ENCODE measurements around the gene PIGC.

The PIGC gene

DNA sequence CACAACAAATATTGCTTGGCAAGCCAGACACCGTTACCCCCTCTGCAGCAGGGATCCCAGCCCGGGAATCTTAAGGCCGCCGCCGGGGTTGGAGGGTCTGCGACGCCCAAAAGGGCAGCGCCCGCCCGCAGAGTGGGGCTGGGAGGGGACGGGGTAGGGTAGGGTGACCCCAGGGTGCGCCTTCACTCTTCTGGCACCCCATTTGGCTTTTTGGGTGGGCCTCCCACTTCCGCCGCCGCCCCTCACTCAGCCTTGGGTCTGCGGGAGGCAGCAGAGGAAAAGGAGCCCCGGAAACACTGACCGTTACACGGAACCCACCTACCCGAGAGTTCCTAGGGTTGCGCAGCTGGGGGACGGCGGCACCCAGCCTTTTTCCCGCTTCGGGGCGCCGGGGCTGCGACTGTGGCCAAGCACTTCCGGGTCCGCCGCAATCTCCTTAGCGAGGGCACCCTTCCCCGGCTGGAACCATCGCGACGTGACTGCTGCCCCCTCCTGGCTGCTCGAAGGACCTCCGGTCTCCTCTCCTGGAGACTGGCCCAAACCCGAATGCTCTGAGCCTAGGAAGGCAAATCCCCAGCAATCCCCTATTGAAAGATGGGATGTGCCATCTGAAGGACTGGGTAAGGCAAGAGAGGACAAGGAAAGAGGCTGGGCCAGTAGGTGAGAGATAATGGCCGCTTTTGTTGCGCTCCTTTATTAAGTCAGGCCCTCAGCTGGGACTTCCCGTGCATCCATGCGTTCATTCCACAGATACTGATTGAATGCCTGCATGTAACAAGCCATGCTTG, at the start of gene PIGC:
TSS of gene PIGC (minus strand) at position 404 of the 788 bp plus-strand sequence. CDS start 1,447 bp downstream, outside the sequence.
- intact Hi-C loops (cut with DNase I), result loop anchor here (1.0 to 2.0 kb wide), 2 partner anchors 89 to 442 kb away; partner anchors contain the start of gene SUCO
- DNase-seq, result peak; percentile 86 to 99 (median 92)

DNA sequence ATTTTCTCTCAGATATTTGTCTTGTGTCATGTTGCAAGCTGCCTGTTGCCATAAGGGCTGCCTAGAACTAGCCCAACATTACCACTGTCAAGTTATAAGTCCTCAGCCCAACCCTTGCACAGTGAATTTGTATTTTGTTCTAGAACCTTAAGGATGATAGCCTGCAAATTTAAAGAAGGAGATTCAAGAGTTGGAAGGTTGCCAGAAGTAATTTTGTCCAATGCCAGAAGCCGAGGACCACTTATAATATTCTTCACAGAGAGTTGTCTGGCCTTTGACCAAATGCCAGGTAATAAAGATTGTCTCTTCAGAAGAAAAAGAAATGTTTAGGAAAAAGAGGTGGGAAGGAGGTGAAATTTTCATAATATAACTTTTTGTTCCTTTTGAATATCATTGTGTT, 48.6 kb upstream of the PIGC start:
- intact Hi-C loops (cut with DNase I), result no loop called here
- DNase-seq, result no peak

DNA sequence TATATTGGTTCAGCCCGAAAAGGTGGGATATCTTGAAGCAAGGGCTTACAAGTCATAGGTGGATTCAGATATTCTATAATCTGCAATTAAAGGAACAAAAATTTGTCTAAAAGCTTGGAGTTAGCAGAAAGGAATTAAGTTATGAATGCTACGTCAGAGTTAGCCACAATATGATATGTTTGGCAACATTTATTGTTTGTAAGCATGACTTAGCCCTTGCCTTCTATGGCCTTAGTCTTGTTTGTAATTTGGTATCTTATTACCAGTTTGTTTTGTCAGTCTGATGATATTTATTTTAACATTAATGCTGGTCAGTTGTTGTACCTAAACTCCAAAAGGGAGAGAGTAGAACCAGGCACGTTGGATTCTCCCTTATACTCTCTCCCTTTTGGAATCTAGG, 46.0 kb upstream of the PIGC start:
- no peak for DNase-seq
- intact Hi-C loops (cut with DNase I), result no loop called here

DNA sequence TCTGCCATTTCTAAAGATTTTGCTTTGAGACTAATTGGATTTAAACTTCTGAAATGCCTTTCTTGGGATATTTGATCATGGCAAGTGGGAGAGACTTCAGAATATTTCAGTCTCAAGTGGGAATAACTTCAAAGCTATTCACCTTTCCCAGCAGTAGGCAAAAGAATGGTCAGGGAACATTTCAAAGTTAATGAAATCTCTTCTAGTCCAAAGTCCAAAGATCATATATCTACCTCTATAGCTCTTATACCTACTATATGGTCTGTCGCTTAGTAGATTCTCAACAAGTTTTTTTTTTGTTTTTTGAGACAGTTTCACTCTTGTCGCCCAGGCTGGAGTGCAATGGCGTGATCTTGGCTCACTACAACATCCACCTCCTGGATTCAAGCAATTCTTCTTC, 44.5 kb upstream of the PIGC start:
- no peak for DNase-seq
- intact Hi-C loops (cut with DNase I), result no loop called here

DNA sequence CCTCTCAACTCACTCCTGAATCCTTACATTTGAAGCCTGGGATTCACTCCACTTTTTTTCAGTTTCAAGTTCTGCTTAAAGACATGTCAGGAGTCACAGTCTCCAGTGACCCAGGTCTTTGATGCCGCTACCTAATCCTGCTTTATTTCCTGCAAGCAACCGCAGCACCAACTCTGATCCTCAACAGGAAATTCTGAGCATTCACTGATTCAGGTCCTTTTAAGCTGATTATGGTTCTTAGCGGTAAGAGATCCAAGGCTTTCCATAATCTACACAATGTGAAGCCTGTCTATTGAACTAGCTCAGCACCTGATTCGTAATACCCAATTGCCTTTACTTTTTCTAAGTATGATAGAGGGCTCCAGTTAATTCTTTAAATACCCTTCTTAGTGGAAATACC, 43.7 kb upstream of the PIGC start:
- no peak for DNase-seq

DNA sequence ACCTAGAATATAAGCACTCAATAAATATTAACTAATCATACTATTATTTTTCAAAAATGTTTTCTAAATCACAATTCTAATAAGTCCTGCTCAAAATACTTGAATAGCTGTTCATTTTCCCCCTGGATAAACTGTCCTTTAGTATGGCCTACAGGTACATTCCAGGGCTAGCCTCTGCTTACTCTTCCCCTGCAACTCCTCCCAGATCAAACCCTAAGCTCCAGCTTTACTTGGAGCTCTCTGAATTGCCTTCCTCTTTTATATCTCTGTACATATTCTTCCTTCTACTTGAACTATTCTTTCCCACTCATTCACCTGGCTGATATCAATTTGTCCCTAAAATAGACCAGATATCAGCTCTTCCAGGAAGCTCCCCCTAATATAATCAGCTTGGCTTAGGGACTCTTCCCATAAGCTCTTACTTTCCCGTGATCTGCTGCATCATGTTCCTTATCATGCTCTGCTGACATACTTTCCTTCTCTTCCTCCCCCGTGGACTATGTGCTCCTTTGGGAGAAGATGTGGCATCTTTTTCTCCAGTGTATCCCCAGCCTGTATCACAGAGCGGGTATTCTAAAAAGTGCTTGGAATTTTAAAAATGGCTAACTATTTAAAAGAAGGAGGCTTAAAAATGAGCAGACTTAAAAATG, 43.1 kb upstream of the PIGC start:
- no peak for DNase-seq
- intact Hi-C loops (cut with DNase I), result no loop called here

More for the DNA sequence above, 43.7 kb upstream of the PIGC start:
- intact Hi-C loops (cut with DNase I), result no loop called here

DNA sequence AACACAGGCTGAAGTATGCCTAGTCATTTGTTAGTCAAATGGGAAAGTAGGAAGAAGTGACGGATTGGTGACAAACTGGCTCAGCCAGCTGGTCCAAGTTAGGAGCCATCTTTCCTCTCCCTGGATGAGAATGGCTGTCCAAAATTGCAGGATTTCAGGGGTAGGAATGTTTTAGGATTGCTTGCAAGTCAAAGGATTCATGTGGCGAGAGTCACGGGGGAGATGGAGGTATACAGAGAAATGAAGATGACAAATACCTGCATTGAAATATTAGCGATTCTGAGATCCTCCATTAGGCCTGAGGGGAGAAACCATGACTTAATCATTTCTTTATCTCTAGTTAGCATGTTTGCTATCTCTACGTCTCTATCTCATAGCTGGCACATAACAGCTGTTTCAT, 41.8 kb upstream of the PIGC start:
- no peak for DNase-seq
- intact Hi-C loops (cut with DNase I), result no loop called here

DNA sequence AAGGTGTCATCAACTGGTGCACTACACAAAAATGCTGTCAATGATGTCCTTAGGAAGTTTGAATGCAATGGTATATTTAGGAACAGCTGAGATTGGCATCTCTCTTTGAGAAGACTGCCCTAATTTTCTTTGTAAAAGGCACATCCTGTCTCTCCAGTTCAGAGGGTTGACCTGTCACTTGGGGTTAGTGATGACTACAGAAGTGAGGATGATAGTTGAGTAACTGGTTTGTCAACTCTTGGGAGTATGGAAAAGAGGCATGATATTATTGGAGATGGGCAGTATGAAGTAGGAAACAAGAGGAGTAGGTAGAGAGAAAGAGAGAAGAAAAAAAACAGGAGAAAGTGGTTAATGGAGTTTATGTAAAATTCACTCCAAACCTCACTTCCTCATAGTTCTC, 40.4 kb upstream of the PIGC start:
- intact Hi-C loops (cut with DNase I), result no loop called here
- no peak for DNase-seq

DNA sequence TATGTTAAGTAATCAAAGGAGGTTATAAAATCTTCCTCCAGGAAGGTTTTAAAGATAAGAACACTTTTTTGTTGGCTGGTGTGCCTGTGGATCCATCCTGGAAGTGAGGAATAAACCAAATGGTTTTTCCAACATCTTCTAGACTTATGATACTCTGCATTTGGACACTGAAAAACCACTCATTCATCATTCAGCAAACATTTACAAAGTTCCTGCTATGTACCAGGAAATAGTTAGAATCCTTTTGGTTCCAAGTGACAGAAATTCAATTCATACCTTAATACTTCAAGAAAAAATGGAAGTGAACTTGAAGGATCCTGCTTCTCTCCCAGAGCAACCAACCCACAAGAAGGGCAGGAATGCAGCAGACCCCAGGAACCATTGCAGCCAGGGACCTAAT, 39.6 kb upstream of the PIGC start:
- intact Hi-C loops (cut with DNase I), result no loop called here
- DNase-seq, result no peak

DNA sequence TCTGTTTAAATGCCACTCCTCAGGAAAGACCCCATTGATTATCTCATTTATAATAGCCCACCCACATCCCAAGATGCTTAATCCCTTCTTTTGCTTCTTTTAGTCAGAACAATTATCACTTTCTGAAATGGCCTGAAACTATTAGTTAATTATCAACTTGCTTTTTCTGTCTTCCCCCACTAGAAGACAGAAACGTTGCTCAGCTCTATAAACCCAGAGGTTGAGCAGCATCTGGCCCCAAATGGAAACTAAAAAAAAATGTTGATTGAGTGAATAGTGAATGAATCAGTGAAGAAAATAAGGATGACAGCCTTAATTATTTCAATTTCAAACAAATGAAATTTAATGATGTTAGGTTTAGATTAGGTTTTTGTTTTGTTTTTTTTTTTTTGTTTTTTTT, 38.2 kb upstream of the PIGC start:
- no peak for DNase-seq
- intact Hi-C loops (cut with DNase I), result no loop called here

DNA sequence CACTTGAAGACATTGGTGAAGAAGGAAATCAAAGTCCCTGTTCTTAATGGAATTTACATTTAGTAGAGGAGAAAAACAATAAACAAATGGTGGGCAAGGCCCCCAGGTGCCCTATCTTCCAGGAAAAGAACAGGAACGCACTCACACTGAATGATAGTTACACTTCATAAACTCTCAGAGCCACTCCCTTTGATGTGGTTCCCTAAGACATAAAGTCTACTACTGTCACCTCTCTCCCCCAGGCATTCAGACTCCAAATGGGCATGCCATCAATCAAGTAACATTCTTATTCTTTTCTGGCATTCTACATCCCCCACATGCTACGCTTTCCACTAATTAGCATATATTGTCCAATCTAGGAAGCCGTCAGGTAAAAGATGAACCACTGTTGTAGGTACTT, 36.6 kb upstream of the PIGC start:
- no peak for DNase-seq
- intact Hi-C loops (cut with DNase I), result no loop called here

DNA sequence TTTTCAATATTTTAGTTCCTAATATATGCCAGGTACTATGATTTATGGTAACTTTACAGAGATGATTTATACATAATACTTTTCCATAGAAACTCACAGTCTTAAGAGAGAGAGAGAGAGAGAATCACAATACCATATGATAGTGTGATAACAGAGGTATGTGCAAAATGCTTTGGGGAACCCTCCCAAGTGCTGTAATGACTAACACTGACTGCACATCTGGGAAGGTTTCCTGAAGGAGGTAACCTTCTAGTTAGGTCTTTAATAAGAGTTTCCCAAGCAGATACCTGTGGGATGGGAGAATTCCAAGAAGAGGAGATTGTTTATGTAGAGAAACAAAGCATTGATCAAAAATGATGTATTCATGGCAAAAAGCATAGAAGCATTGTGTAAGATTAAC, 34.6 kb upstream of the PIGC start:
- intact Hi-C loops (cut with DNase I), result no loop called here

DNA sequence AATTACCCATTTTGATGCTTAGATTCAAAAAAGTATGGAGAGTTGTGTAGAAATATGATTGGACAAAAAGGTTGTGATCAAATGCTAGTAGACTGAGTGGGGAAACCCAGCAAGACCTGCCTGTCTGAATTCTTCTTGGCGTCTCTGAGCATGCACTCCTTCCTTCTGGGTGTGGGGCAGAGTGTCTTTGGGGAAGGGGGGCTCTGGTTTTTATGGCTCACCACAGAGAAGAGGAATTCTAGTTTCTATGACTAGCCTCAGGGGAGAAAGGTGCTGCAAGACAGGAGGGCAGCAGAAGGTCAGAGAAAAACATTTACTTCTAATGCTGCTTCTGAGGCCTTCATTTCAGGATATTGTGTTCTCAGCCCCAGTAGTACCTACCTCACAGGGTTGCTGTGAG, 33.9 kb upstream of the PIGC start:
- intact Hi-C loops (cut with DNase I), result no loop called here
- DNase-seq, result no peak

More for the DNA sequence above, 34.6 kb upstream of the PIGC start:
- no peak for DNase-seq

DNA sequence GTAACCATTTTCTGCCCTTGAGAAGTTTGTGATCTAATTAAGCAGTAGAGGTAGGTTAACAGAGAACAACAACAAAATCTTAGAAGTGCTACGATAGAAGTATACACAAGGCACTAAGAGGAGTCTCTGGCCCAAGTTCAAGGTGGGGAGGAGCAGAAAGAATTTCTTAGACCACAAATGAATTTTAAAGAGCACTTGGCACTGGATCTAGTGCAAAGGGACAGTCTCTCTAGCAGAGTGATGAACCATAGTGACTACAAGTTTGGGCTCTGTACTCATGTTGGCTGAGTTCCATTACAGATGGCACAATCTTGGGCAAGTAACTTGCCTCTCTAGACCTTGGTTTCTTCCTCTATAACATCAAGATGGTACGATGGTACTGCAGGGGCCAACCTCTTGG, 33.3 kb upstream of the PIGC start:
- intact Hi-C loops (cut with DNase I), result no loop called here
- no peak for DNase-seq

DNA sequence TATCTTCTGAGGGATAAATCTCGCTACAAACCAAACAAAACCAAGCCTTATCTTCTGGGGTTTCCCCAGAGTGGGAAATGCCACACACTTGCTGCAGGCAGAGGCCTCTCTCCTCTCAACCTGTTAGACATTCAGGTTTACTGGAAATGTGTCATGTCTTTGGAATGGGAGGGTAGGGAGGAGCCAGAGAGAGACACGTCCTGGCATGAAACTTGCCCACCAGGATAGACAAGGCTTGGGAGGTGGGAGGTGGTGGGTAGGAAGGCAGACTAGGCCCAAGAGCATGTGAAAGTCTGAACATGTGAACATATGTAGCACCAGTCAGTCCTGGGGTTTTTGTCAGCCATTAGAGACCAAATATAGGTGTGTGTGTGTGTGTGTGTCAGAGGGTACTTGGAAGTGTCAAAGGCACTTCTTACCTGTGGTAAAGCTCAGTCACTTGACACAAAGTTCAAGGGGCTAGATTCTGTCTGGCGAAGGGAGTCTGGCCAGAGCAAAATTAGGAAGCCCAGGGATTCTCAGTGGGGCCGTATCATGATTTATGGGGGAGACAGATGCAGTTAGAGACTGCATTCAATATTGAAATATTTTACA, 32.4 kb upstream of the PIGC start:
- DNase-seq, result no peak
- intact Hi-C loops (cut with DNase I), result no loop called here

DNA sequence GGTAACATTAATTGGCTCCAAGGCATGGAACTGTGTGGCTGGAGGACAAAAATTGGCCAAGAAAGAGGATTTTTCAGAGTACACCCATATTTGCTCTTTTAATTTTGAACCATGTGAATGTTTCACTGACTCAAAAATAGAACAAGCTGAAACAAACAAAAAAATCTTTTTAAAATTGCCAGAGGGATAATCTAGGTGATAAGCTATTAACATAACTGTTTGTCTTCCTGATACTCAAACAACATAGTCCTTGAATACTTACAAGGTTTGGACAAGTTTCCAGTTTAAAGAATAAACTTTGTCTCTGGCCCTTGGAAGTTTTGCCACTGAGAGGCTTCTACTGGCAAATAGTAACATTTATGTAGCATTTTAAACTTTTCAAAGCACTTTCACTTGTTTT, 30.0 kb upstream of the PIGC start:
- intact Hi-C loops (cut with DNase I), result no loop called here

DNA sequence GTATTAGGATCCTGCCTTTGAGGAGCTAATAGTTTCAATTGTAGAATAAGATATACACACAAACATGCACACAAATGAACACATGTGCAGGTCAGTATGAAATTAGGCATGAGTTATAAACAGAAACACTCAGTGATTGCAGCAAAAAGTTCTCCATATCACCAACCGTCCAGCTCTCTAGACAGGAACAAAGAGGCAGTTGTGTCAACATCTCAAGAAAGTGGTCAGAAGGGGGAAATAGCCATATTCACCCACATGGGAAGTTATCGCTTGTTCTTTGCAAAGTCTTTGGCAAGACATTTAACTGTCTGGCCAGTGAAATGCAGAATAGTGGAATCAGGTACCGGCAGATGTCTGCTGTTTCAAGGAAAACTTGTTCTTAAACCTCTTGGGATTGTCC, 29.4 kb upstream of the PIGC start:
- DNase-seq, result no peak
- intact Hi-C loops (cut with DNase I), result no loop called here

More for the DNA sequence above, 30.0 kb upstream of the PIGC start:
- DNase-seq, result no peak

DNA sequence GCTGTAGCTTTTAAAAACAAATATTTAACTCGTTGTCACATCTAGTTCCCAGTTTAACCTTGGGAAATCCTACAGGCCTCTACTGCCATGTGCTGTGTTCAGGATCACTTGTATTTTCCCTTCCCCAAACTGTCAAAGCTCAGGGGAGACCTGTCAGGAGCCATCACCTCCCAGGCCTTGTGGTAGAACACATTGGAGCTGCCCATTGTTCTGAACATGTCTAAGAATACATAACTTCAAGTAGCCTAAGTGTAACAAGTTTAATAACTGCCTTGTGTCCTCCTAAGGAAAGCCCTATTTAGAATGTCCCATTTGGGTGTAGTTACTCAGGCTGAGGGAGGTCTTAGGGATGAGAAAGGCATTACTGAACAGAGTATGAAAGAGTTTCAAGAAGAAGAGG, 28.6 kb upstream of the PIGC start:
- intact Hi-C loops (cut with DNase I), result no loop called here
- no peak for DNase-seq

DNA sequence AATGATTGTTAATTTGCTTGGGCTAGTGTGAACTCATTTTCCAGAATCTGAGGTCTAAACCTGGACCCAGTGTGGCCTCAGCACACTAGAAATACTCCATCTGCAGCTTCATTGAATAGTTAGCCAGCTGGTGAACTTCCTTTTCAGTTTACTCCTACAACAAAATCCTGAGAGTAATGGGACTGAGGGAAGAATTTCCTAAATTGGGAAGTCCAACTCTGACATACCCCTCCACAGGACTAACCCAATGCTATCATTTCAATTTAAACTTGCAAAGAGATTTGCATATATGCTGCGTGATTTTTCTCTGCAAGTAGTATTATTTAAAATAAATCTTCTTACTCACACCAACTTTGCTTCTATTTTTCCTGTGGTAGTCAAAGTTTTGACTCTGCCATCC, 27.8 kb upstream of the PIGC start:
- no peak for DNase-seq
- intact Hi-C loops (cut with DNase I), result no loop called here

DNA sequence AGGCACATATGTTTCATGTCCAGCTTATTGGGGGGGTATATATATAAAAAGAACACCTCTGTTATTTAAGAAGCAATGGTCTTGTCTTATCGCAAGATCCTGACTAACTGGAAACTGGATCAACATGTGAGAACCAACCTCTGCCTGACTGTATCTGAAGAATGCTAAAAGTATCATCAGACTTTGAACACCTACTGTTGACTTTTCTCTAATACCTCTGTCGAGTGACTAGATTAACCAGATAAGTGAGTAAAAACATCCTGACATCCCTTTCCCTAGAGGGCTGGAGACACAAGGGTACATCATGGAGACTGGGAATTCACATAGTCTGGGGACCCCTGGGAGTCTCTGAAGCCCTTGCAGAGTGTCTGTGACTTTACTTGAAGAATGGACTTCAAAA, 26.3 kb upstream of the PIGC start:
- intact Hi-C loops (cut with DNase I), result no loop called here
- no peak for DNase-seq

DNA sequence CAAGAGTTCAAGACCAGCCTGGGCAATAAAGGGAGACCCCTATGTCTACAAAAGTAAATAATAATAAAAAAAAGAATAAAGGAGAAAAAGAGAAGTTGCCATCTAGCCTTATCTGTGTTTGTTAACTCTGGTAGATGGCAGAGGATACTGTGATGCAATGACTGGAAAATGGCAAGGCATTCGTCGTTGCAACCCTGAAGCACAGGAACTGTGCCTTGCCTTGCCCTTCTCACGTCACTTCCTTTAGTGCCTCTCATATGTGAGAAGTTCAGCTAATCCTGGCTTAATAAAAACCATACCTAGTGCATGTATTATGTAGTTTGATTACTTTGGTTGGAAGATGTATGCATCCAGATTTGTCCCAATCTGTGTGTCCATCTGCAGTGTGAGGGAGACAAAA, 25.8 kb upstream of the PIGC start:
- intact Hi-C loops (cut with DNase I), result no loop called here

DNA sequence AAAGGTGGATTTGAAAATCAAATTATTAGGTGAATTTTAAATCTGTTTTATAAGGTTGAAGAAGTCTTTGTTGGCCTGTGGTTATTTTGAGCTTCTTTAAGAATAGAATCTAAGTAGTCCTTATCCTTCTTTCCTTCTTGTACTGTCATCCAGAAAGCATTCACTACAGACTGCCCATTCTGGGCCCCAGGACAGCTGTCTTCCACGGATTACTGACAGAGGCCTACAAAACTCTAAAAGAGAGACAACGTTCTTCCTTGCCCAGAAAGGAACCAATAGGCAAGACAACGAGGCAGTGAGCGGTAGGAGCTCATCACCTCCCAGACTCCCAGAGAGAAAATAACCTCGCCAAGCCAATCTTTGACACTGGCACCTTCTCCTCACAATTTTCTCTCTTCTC, 24.4 kb upstream of the PIGC start:
- DNase-seq, result no peak
- intact Hi-C loops (cut with DNase I), result no loop called here

More for the DNA sequence above, 25.8 kb upstream of the PIGC start:
- no peak for DNase-seq

Data from posterior cingulate gyrus (tissue), 11 donors.